ENCODE data around the gene SRGAP1. TPM values are rescaled to one million over a fixed set of nuclear protein-coding genes. Genes with fewer than 3 reads are reported as not detected.

Gene SRGAP1
- total and polyA plus RNA-seq, 2 of the 4 experiments (the other 2 are of a cell fraction) = 10.0 to 10.2 TPM

DNA sequence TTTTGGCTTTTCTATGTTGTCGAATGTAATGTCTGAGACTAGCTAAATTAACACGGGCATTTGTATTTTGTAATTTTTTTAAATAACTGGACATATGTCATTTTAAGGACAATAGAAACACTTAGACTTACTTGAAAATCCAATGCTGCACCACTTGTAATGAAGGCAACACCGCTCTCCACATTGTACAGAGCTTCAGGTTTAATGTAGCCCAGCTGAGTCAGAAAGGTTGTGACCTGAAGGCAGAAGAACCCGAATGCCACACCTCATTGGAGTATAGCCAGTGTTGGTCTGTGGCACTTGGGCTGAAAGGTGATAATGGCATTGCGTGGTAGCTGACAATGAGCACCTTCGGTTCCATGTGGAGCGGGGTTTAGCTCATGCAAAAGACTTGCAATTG lies 298.3 kb downstream of the SRGAP1 start:
- Histone ChIP-seq H3K27me3 (ENCODE audit: control insufficient read depth, insufficient read depth, low read length) (no peaks in the 10 kb centered on the region), H2BK120ac (ENCODE audit: low read depth, low read length) (no peak overlapping the region), H2AK9ac (replicated peaks; ENCODE audit: low read depth, low read length, poor library complexity) (peak overlapping the region; percentile 55), H3K36me3 (ENCODE audit: control insufficient read depth, insufficient read depth, low read length) (peaks cover 36% of the 10 kb centered on the region), H4K91ac (ENCODE audit: insufficient read depth, low read depth, low read length) (no peak overlapping the region), H4K5ac (ENCODE audit: low read depth, low read length) (no peak overlapping the region), H3K79me1 (ENCODE audit: low read depth in 1 of 2, low read length in 2 of 2) (peaks cover 35 to 45% of the 10 kb centered on the region in 2 experiments), H2AFZ (replicated peaks; ENCODE audit: low read length, poor library complexity) (peak overlapping the region; percentile 21), H4K20me1 (ENCODE audit: insufficient read depth, low read length) (no peaks in the 10 kb centered on the region), H2BK20ac (ENCODE audit: low read depth, low read length) (no peak overlapping the region), H3K4ac (ENCODE audit: low read depth, low read length) (no peak overlapping the region), H3K56ac (ENCODE audit: extremely low read depth, insufficient read depth, low read length) (no peak overlapping the region), H3K18ac (ENCODE audit: low read depth, low read length) (no peak overlapping the region), H3K9me3 (ENCODE audit: control insufficient read depth, insufficient read depth, low read length) (no peaks in the 10 kb centered on the region), H3K4me2 (ENCODE audit: low read depth, low read length) (no peak overlapping the region), H3K4me3 (ENCODE audit: insufficient read depth, low read depth, low read length) (no peak overlapping the region), H2BK15ac (ENCODE audit: low read depth, low read length) (no peak overlapping the region), H3K4me1 (ENCODE audit: control insufficient read depth, insufficient read depth, low read length) (peaks cover 3% of the 10 kb centered on the region; the same call in 1 of the 2 replicates), H3K9ac (ENCODE audit: low read depth, low read length) (no peak overlapping the region), H2AK5ac (ENCODE audit: low read depth, low read length) (no peak overlapping the region), H3K27ac (ENCODE audit: insufficient read depth, low read length) (no peak overlapping the region), H2BK5ac (ENCODE audit: low read depth, low read length, poor library complexity, severe bottlenecking) (no peak overlapping the region), H4K8ac (ENCODE audit: low read depth in 2 of 2, low read length in 2 of 2) (no peak overlapping the region), H3K9me1 (ENCODE audit: insufficient read depth, low read length) (peaks cover 11% of the 10 kb centered on the region), H3K14ac (replicated peaks; ENCODE audit: low read depth, low read length) (no peak overlapping the region), H3K23ac (ENCODE audit: low read depth, low read length) (no peak overlapping the region)
- TF ChIP-seq USF2 (IDR thresholded peaks at IDR 0.05; ENCODE audit: low read depth, low read length) (no peak), MXI1 (IDR thresholded peaks at IDR 0.05; ENCODE audit: borderline replicate concordance, low read depth, low read length) (no peak), BHLHE40 (IDR thresholded peaks at IDR 0.05; ENCODE audit: low read depth, low read length) (no peak)
- no peak for ATAC-seq (ENCODE audit: low read depth)
- ChIA-PET CTCF (interaction anchor here (0.6 kb wide), 1 partner anchor 308 kb away, joined by 4 read pairs; no protein-coding TSS in a partner anchor), POLR2A (ENCODE audit: unreplicated experiment) (no interaction called here)
- no TSS peak for BruUV-seq (replicated peaks)
- in situ Hi-C loops (cut with MboI; ENCODE audit: low sequenced_read_pairs) = no loop called here
- intact Hi-C loops (cut with micrococcal nuclease) = no loop called here
- 95% methylated on average over 3 of the region's 7 CpGs; no CpG with 5 or more reads in 1 of the 2 experiments for WGBS, 2 experiments (ENCODE audit: extremely low coverage in 2 of 2, insufficient read length in 1 of 2)
- dilution Hi-C loops (cut with HindIII; ENCODE audit: low sequenced_read_pairs, unreplicated experiment) = no loop called here
- DNase-seq = no peak
